Stimulated activated naive CD4-positive, alpha-beta T cell treated with Interleukin-2 at 50 U/mL for 16 hours (primary cell): ENCODE data around the gene ADCY5.

Experiments
- DNase-seq: peaks from one replicate; lab custom pipeline; 2025; lab: John Stamatoyannopoulos, UW

The ADCY5 gene

DNA sequence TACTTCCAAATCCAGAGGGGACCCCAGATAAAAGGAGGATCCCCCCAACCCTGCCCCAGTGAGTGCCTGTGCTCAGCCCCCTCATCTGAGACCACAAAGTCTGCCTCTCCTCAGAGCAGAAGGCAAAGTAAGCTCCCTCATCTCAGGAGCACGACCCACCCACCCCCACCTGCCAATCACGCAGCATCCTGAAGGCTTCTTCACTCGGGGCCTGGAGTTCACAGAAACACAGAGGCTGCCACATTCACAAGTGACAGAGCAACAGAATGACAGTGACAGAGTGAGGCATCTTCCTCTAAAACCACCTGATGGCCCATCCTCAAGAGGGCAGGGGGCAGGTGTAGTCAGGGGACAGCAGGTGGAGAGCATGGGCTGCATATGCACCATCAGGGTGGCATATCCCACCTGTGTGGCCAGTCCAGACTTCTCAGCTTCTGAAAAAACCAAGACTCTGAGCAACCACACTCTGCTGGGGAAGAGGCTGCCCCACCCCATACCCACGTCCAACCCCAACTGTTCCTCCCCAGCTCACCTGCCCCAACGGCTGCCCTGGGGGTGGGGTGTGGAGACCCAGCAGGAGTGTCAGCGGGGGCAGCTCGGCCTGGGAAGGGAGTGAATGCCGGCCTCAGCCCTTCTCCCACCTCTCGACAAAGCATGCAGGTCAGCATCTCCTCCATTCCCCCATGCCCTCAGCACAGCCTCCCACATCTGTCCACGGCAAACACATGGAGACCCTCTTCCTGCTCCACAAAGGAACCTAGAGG is 19.3 kb downstream of the ADCY5 start:
- DNase-seq = no peak

DNA sequence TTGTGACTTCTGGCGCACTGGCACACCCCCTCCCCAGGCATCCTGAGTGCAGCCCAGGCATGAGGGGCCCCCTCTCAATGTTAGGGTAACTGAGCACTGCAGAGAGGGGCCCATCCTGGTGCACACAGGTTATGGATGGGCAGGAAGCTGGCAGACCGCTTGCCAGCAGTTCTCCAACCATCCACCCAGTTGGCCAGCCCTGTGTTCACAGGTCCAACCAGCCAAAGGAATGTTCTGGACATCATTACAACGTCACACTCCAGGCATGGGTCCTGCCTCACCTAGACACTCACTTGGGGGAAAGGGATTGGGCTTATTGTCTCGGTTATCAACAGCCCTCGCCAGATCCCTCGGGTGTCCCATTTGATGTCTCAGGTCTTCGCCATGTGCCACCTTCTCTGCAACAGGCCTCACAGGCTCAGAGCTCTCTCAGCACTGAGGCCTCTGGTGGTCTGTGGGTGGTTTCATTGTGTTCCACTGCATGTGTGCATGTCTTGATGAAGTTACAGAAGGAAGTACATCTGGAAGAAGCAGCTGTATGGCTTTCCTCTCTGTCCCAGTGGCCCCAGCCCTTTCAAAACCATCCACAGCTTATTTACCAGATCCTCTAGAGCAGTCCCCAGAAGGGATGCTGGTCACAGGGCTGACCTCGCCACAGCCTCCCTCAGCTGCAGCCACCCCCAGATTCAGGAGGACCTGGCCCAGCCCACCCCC is 23.7 kb downstream of the ADCY5 start:
- DNase-seq = no peak

DNA sequence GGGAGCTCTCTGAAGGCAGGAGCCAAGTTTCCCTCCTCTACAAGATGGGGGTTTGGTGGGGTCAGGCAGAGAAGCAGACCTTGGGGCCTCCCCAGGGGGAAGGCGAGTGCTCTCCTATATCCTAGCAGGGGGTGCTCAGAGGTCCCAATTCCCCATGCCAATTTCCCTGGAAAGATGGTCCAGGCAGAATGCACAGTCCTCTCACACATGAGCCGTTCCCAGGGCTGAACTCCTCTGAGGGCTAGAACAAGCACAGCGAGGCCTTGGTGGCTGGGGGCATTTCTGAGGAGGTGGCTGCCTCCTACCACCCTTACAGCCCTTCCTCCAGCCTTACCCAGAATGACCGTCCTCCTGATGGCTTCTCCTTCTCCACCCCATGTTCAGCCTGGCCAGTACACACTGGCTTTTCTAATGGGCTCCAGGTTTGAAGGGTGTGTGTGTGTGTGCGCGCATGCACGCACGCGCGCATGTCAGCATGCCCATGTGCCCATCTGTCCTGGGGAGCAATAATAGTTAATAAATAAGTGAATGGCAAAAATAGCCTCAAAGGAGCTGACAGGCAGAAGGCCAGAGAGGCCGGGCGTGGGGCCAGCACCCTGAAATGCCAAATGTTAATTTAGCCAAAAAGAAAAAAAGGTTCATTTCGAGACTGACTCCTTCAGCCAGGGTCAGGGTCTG is 24.4 kb downstream of the ADCY5 start:
- no peak for DNase-seq

DNA sequence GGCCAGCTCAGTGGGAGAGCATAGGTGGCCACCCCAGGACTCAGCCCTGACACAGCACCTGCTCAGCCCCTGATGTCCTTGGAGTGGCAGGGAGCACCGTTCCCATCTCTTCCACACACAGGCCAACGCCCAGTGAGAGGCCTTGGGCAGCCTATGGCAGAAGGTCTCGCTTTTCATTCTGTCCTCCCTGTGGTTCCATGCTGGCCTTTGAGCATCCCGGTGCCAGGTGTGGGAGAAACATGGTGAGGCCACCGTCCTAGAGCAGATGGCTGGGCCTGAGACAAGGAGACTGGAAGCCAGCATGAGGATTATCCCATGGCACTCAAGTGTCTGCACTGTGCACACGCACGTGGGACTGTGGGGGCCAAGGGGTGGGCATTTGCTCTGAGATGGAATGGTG is 25.1 kb downstream of the ADCY5 start:
- DNase-seq = no peak

- no peak for DNase-seq
These were observed 25.9 kb downstream of the ADCY5 start for GRCh38 chr3:123423031-123423430.

- DNase-seq = no peak
These were observed 26.4 kb downstream of the ADCY5 start for GRCh38 chr3:123422457-123422856.

DNA sequence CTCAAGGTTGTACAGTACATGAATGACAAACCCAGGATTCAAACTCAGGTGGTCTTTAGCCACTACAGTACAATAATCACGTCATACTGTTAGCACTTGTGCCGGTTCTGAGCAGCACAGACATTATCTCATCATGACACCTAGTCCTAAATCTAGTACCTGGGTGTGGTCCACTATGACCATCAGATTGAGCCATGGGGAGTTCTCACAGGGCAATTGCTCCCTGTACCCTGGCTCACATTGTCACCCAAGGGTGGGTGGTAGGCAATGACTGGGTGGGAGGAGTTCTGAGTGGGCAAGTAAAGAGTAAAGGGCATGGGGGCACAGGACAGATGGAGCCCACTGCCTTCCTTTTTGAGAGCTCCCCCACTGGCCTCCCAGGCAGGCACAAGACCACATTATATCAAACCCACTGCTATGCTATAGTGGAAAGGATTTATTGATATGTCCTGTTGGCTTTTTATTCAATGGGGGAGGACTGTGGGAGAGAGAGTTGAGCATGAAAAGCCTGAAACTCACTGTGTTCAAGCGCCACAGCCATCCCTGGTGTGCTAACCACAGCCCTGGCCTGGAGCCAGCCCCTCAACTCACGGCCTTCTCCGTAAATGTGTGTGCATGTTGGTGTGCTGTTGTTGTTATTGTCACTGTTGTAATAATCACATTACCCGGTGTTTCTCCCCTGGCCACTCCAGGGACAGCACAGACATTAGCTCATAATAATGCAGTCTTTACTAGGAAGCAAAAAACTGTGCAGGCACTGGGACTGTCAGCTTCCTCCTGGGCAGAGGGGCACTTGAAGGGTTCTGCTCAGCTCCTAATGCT is 27.3 kb downstream of the ADCY5 start:
- no peak for DNase-seq

GRCh38 chr3:123420416-123420968 is 28.4 kb downstream of the ADCY5 start:
- DNase-seq = no peak

DNA sequence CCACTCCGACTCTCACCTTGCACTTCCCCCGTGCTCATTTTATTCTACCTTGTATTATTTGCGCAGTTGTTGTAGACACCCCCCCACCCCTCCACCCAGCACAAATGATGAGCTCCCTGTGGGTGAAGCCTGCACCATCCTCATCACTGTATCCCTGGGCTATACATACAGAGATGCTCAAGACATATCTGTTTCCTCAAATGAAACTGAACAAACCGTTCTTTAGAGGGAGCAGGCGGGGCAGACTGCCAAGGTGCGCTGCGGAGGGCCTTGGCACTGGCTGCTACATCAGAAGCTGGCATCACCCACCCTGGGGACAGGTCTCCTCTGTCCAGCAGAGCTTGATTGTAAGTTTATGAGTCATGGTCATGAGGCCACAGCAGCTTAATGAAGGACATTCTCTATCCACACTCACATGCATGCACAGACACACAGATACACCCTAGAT is 29.0 kb downstream of the ADCY5 start:
- no peak for DNase-seq

DNA sequence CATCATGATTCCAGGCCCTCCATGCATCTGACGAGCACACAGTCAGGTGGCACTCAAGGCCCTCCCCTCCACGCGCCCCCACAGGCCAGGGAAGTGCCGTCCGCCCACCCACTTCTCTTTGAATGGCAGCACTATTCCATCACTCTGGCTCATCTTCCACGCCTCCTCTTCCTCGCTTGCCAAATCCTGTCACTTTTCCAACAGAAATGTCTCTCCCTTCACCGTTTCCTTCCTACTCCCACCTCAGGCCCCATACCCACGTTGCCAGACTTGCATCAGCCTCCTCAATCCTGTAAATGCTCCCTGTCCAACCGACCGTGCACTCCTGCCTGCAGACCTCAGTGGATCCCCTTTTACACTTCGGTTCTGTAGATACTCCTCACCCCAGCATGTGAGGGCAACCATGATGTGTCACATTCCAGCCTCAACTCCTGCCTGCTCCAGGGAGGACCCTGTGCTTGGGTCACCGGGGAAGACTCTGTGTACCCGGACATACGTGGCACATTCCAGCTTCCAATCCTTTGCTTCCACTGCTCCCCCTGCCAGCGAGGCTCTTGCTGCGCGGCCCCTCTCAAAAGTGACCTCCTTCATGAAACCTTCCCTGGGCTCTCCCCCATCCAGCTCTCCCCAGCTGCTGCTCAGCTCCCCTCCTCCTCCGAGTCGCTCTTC is 29.6 kb downstream of the ADCY5 start:
- DNase-seq = no peak

DNA sequence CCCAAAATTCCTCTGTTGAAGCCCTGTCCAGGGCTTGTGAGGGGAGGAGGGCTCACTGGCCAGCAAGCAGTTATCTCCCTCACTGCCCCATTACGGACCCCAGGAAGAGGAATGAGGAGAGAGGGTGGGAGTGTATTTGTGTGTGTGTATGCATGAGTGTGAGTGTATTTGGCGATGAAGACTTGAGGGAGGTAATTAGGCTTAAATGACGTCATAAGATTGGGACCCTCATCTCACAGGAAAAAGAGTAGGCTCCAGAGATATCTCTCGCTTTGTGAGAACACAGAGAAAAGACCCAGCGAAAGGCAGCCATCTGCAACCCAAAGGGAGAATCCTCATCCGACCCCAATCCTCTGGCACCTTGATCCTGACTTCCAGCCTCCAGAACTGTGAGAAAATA is 32.2 kb downstream of the ADCY5 start:
- DNase-seq = no peak

DNA sequence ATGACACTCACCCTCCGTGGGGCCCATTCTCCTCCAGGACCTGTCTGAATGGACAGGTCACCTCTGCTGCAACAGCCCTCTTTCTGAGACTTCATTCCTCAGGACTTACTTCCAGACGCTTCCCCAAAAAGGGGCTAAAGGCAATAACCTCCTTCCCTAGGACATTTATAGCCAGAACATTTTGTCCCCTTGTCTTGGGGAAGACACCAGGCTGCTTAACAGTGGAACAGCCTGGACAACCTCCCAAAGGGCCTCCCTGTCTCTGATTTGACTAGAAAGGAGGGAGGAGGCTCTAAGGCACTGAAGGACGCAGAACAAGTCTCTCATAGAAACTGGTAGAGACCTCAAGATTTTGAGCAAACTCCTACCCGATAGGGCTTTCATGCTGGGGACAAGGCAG is 32.7 kb downstream of the ADCY5 start:
- DNase-seq = no peak

- DNase-seq = no peak
These were observed 33.7 kb downstream of the ADCY5 start for GRCh38 chr3:123414973-123415775.

GRCh38 chr3:123412811-123413604 is 35.9 kb downstream of the ADCY5 start:
- DNase-seq = no peak

GRCh38 chr3:123412076-123412475 is 36.8 kb downstream of the ADCY5 start:
- no peak for DNase-seq

GRCh38 chr3:123411340-123412040 is 37.4 kb downstream of the ADCY5 start:
- DNase-seq = no peak

- no peak for DNase-seq
These were observed 38.8 kb downstream of the ADCY5 start for GRCh38 chr3:123410149-123410515.

DNA sequence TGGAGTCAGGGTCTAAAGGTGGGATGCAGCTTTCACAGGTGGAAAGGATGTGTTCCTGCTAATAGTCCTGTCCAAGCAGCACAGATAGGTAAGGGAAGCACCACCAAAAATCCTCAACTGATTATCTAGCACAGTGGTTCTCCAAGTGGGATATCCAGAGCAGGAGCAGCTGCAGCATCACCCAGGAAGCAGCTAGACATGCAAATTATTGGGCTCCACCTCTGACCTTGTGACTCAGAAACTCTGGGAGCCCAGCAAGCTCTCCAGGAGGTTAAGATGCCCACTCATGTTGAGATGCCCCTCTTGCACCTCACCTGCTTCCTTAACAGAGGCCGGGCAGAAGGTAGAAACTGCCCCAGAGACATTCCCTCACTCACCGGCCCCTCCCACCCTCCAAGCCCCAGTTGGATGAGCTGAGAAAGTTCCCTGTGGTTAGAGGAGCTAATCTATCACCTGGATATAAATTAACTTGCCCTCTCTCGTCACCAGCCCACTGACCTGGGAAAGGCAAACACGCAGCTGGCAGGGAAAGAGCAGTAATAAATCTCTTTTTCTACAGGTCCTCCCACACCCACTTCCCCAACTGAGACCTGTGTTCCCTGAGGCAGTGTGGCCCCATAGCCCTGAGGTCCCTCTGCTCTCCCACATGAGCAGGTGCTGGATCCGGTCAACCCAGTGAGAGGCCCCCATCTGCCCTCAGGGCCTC is 39.3 kb downstream of the ADCY5 start:
- no peak for DNase-seq
